GM23338 (cell line): ENCODE measurements around the gene COQ10B. TPM values are rescaled to one million over a fixed set of nuclear protein-coding genes. Genes with fewer than 3 reads are reported as not detected.

Experiments used
- ATAC-seq: fragments of 200-7000 bp; cut with Tn5 transposase; 3 replicates; pipeline ENCODE4 v1.9.1; 2020
- DNase-seq: peaks from one replicate; pipeline ENCODE4 v3.0.0-alpha.2; 2015; ENCODE audit warnings: low spot score
- H2AFZ ChIP-seq: fragments of 200-600 bp; sonication (generic); 2 replicates; pipeline ENCODE4 v1.8.0; 2016; ENCODE audit warnings: antibody characterized with exemption, mild to moderate bottlenecking, moderate library complexity
- H3F3A ChIP-seq: fragments of 200-600 bp; sonication (generic); replicated peaks from 2 replicates; pipeline ENCODE4 v1.8.0; 2017; ENCODE audit warnings: antibody characterized with exemption, mixed run types, low read depth
- H3K27ac ChIP-seq: fragments of 200-600 bp; sonication (generic); 2 replicates; pipeline ENCODE4 v1.6.1; 2016; ENCODE audit warnings: low read depth
- H3K27me3 ChIP-seq: fragments of 200-600 bp; sonication (generic); 2 replicates; pipeline ENCODE4 v1.8.0; 2016; ENCODE audit warnings: mild to moderate bottlenecking, mixed run types, moderate library complexity; ENCODE audit not compliant: insufficient read depth
- H3K36me3 ChIP-seq: fragments of 200-600 bp; sonication (generic); 2 replicates; pipeline ENCODE4 v1.8.0; 2016; ENCODE audit warnings: mild to moderate bottlenecking; ENCODE audit not compliant: insufficient read depth
- H3K4me1 ChIP-seq: fragments of 200-600 bp; sonication (generic); 2 replicates; pipeline ENCODE4 v1.8.0; 2016; ENCODE audit warnings: mild to moderate bottlenecking, moderate library complexity; ENCODE audit not compliant: insufficient read depth
- H3K4me2 ChIP-seq: fragments of 200-600 bp; sonication (generic); 2 replicates; pipeline ENCODE4 v1.7.1; 2017; ENCODE audit warnings: mixed run types
- H3K4me3 ChIP-seq: fragments of 200-600 bp; sonication (generic); 2 replicates; pipeline ENCODE4 v1.6.1; 2016; ENCODE audit warnings: mixed run types
- H3K79me2 ChIP-seq: fragments of 200-600 bp; sonication (generic); replicated peaks from 2 replicates; pipeline ENCODE4 v1.8.0; 2017; ENCODE audit warnings: mild to moderate bottlenecking; ENCODE audit not compliant: insufficient read depth
- H3K9me2 ChIP-seq: fragments of 200-600 bp; sonication (generic); 2 replicates; pipeline ENCODE4 v1.8.0; 2017; ENCODE audit not compliant: insufficient read depth
- H4K20me1 ChIP-seq: fragments of 200-600 bp; sonication (generic); replicated peaks from 2 replicates; pipeline ENCODE4 v1.8.0; 2017; ENCODE audit warnings: mild to moderate bottlenecking; ENCODE audit not compliant: insufficient read depth
- H3K27ac Mint-ChIP-seq: 2 replicates; pipeline ENCODE4 v1.8.0; 2020; ENCODE audit warnings: inconsistent platforms, mild to moderate bottlenecking, moderate library complexity, mixed read lengths
- H3K27me3 Mint-ChIP-seq: 3 replicates; pipeline ENCODE4 v1.8.0; 2022; ENCODE audit warnings: low read depth, mild to moderate bottlenecking, moderate library complexity, mixed read lengths, inconsistent platforms; ENCODE audit not compliant: insufficient read depth, poor library complexity
- H3K36me3 Mint-ChIP-seq: 3 replicates; pipeline ENCODE4 v1.8.0; 2021; ENCODE audit warnings: low read depth, mild to moderate bottlenecking, inconsistent platforms, moderate library complexity, mixed read lengths
- H3K4me1 Mint-ChIP-seq: 3 replicates; pipeline ENCODE4 v1.8.0; 2020; ENCODE audit warnings: mild to moderate bottlenecking, inconsistent platforms, mixed read lengths
- H3K4me3 Mint-ChIP-seq: 3 replicates; pipeline ENCODE4 v1.8.0; 2021; ENCODE audit warnings: moderate library complexity, mild to moderate bottlenecking, inconsistent platforms, mixed read lengths
- H3K9me3 Mint-ChIP-seq: 3 replicates; pipeline ENCODE4 v1.8.0; 2020; ENCODE audit warnings: moderate library complexity, mild to moderate bottlenecking, inconsistent platforms, mixed read lengths
- CREB1 ChIP-seq: fragments of 250-450 bp; sonication (Bioruptor Pico); IDR thresholded peaks from 2 replicates; pipeline ENCODE4 v1.5.0; 2020; ENCODE audit warnings: low read depth, mild to moderate bottlenecking, moderate library complexity
- EZH2phosphoT487 ChIP-seq: fragments of 200-600 bp; sonication (generic); IDR thresholded peaks from one replicate; pipeline ENCODE4 v1.8.1; 2018; ENCODE audit warnings: antibody characterized with exemption; ENCODE audit not compliant: unreplicated experiment
- NANOG ChIP-seq: IDR thresholded peaks from 2 replicates; pipeline ENCODE4 v1.6.1; 2016; ENCODE audit warnings: antibody characterized with exemption, borderline replicate concordance
- STAT1 ChIP-seq: IDR thresholded peaks from one replicate; pipeline ENCODE4 v1.6.1; 2016; ENCODE audit warnings: antibody characterized with exemption; ENCODE audit not compliant: unreplicated experiment
- ZNF331 ChIP-seq: fragments of 250-450 bp; sonication (Bioruptor Pico); IDR thresholded peaks from 2 replicates; pipeline ENCODE4 v1.5.0; 2020; ENCODE audit warnings: low read depth, mild to moderate bottlenecking, moderate library complexity
- ZNF462 ChIP-seq: fragments of 250-450 bp; sonication (Bioruptor Pico); IDR thresholded peaks from 2 replicates; pipeline ENCODE4 v1.5.0; 2020; ENCODE audit warnings: mild to moderate bottlenecking, moderate library complexity
- polyA plus RNA-seq: library from polyadenylated mRNA; unstranded; fragments of >200 nt; fragmentation: Nextera tagmentation; extraction: Ambion mirVana; gene quantifications from 2 replicates; pipeline ENCODE4 v1.2.1, GENCODE V29; 2016
- total RNA-seq: library from RNA; depleted of rRNA; stranded (reverse); fragments of >200 nt; shearing (Covaris generic); gene quantifications from 2 replicates; pipeline ENCODE4 v1.2.3, GENCODE V29; 2014

COQ10B gene
- total and polyA plus RNA-seq, 2 experiments from 2014 or later = 26.1 to 27.6 TPM

GRCh38 chr2:197405582-197405981 is 47.8 kb upstream of the COQ10B start:
- Mint-ChIP-seq H3K36me3 (peaks cover 95% of the 10 kb centered on the region), H3K27ac (no peak overlapping the region), H3K4me3 (no peak overlapping the region), H3K4me1 (no peaks in the 10 kb centered on the region), H3K27me3 (no peaks in the 10 kb centered on the region), H3K9me3 (no peaks in the 10 kb centered on the region)
- Histone ChIP-seq H3K9me2 (no peaks in the 10 kb centered on the region), H3K4me3 (no peak overlapping the region), H2AFZ (no peak overlapping the region), H3K79me2 (peaks cover 15% of the 10 kb centered on the region), H3K27me3 (no peaks in the 10 kb centered on the region), H3F3A (0 out of 2 replicates have a peak, but pooled peaks cover 5% of the 10 kb centered on the region), H3K4me2 (no peak overlapping the region), H3K4me1 (no peaks in the 10 kb centered on the region), H3K27ac (no peak overlapping the region), H4K20me1 (peaks cover 20% of the 10 kb centered on the region), H3K36me3 (peaks cover 92% of the 10 kb centered on the region)
- no peak for DNase-seq
- no peak for ATAC-seq
- TF ChIP-seq ZNF462 (CRISPR knock-in tag) (no peak), STAT1 (no peak)

- Histone ChIP-seq H3K79me2 (peaks cover 47% of the 10 kb centered on the region), H4K20me1 (peaks cover 34% of the 10 kb centered on the region), H3K27ac (no peak overlapping the region), H3K4me2 (no peak overlapping the region), H3K9me2 (no peaks in the 10 kb centered on the region), H3K4me1 (no peaks in the 10 kb centered on the region), H3K36me3 (peaks cover 81% of the 10 kb centered on the region), H3F3A (peaks cover 21% of the 10 kb centered on the region), H3K4me3 (no peak overlapping the region), H2AFZ (no peak overlapping the region), H3K27me3 (no peaks in the 10 kb centered on the region)
- no peaks in the 10 kb centered on the region for H3K4me1 Mint-ChIP-seq
- H3K27me3 Mint-ChIP-seq = peaks cover 3% of the 10 kb centered on the region
- no peaks in the 10 kb centered on the region for H3K9me3 Mint-ChIP-seq
- no peak overlapping the region for H3K27ac Mint-ChIP-seq
- DNase-seq (no peak), ATAC-seq (no peak)
- no peak overlapping the region for H3K4me3 Mint-ChIP-seq
- peaks cover 81% of the 10 kb centered on the region for H3K36me3 Mint-ChIP-seq
- TF ChIP-seq NANOG (no peak), CREB1 (CRISPR knock-in tag) (no peak), STAT1 (no peak), ZNF462 (CRISPR knock-in tag) (no peak), ZNF331 (no peak), EZH2phosphoT487 (no peak)
These were observed 39.3 kb upstream of the COQ10B start for GRCh38 chr2:197414039-197414438.
